Testis (tissue), 2 donors: ENCODE results near the gene ADTRP.

Experiments
- CTCF ChIP-seq, 3 experiments: fragments of 450-650 bp in 2 of 3; fragments of 200-600 bp in 1 of 3; sonication (generic) in 1 of 3; IDR thresholded peaks; one replicate each; pipeline ENCODE4 v1.5.1; 2016 to 2019; ENCODE audit warnings: antibody characterized with exemption in 3 of 3, mild to moderate bottlenecking in 2 of 3, moderate library complexity in 1 of 3
- POLR2A ChIP-seq: fragments of 450-650 bp; IDR thresholded peaks from one replicate; pipeline ENCODE4 v1.6.1; 2017; ENCODE audit warnings: antibody characterized with exemption, mild to moderate bottlenecking, moderate library complexity

GRCh38 chr6:11727346-11727997 lies 51.1 kb downstream of the ADTRP start:
- TF ChIP-seq CTCF (IDR thresholded peaks at IDR 0.05) (no peak), POLR2A (no peak)
